GM23338 (cell line): ENCODE results near the gene SNAP25. TPM values are rescaled to one million over a fixed set of nuclear protein-coding genes. Genes with fewer than 3 reads are reported as not detected.

ENCODE experiments used
- ATAC-seq: fragments of 200-7000 bp; cut with Tn5 transposase; 3 replicates; pipeline ENCODE4 v1.9.1; 2020
- DNase-seq: peaks from one replicate; pipeline ENCODE4 v3.0.0-alpha.2; 2015; ENCODE audit warnings: low spot score
- H2AFZ ChIP-seq: fragments of 200-600 bp; sonication (generic); 2 replicates; pipeline ENCODE4 v1.8.0; 2016; ENCODE audit warnings: antibody characterized with exemption, mild to moderate bottlenecking, moderate library complexity
- H3F3A ChIP-seq: fragments of 200-600 bp; sonication (generic); replicated peaks from 2 replicates; pipeline ENCODE4 v1.8.0; 2017; ENCODE audit warnings: antibody characterized with exemption, mixed run types, low read depth
- H3K27ac ChIP-seq: fragments of 200-600 bp; sonication (generic); 2 replicates; pipeline ENCODE4 v1.6.1; 2016; ENCODE audit warnings: low read depth
- H3K27me3 ChIP-seq: fragments of 200-600 bp; sonication (generic); 2 replicates; pipeline ENCODE4 v1.8.0; 2016; ENCODE audit warnings: mild to moderate bottlenecking, mixed run types, moderate library complexity; ENCODE audit not compliant: insufficient read depth
- H3K36me3 ChIP-seq: fragments of 200-600 bp; sonication (generic); 2 replicates; pipeline ENCODE4 v1.8.0; 2016; ENCODE audit warnings: mild to moderate bottlenecking; ENCODE audit not compliant: insufficient read depth
- H3K4me1 ChIP-seq: fragments of 200-600 bp; sonication (generic); 2 replicates; pipeline ENCODE4 v1.8.0; 2016; ENCODE audit warnings: mild to moderate bottlenecking, moderate library complexity; ENCODE audit not compliant: insufficient read depth
- H3K4me2 ChIP-seq: fragments of 200-600 bp; sonication (generic); 2 replicates; pipeline ENCODE4 v1.7.1; 2017; ENCODE audit warnings: mixed run types
- H3K4me3 ChIP-seq: fragments of 200-600 bp; sonication (generic); 2 replicates; pipeline ENCODE4 v1.6.1; 2016; ENCODE audit warnings: mixed run types
- H3K79me2 ChIP-seq: fragments of 200-600 bp; sonication (generic); replicated peaks from 2 replicates; pipeline ENCODE4 v1.8.0; 2017; ENCODE audit warnings: mild to moderate bottlenecking; ENCODE audit not compliant: insufficient read depth
- H3K9me2 ChIP-seq: fragments of 200-600 bp; sonication (generic); 2 replicates; pipeline ENCODE4 v1.8.0; 2017; ENCODE audit not compliant: insufficient read depth
- H4K20me1 ChIP-seq: fragments of 200-600 bp; sonication (generic); replicated peaks from 2 replicates; pipeline ENCODE4 v1.8.0; 2017; ENCODE audit warnings: mild to moderate bottlenecking; ENCODE audit not compliant: insufficient read depth
- H3K27ac Mint-ChIP-seq: 2 replicates; pipeline ENCODE4 v1.8.0; 2020; ENCODE audit warnings: inconsistent platforms, mild to moderate bottlenecking, moderate library complexity, mixed read lengths
- H3K27me3 Mint-ChIP-seq: 3 replicates; pipeline ENCODE4 v1.8.0; 2022; ENCODE audit warnings: low read depth, mild to moderate bottlenecking, moderate library complexity, mixed read lengths, inconsistent platforms; ENCODE audit not compliant: insufficient read depth, poor library complexity
- H3K36me3 Mint-ChIP-seq: 3 replicates; pipeline ENCODE4 v1.8.0; 2021; ENCODE audit warnings: low read depth, mild to moderate bottlenecking, inconsistent platforms, moderate library complexity, mixed read lengths
- H3K4me1 Mint-ChIP-seq: 3 replicates; pipeline ENCODE4 v1.8.0; 2020; ENCODE audit warnings: mild to moderate bottlenecking, inconsistent platforms, mixed read lengths
- H3K4me3 Mint-ChIP-seq: 3 replicates; pipeline ENCODE4 v1.8.0; 2021; ENCODE audit warnings: moderate library complexity, mild to moderate bottlenecking, inconsistent platforms, mixed read lengths
- H3K9me3 Mint-ChIP-seq: 3 replicates; pipeline ENCODE4 v1.8.0; 2020; ENCODE audit warnings: moderate library complexity, mild to moderate bottlenecking, inconsistent platforms, mixed read lengths
- CREB1 ChIP-seq: fragments of 250-450 bp; sonication (Bioruptor Pico); IDR thresholded peaks from 2 replicates; pipeline ENCODE4 v1.5.0; 2020; ENCODE audit warnings: low read depth, mild to moderate bottlenecking, moderate library complexity
- ETS1 ChIP-seq: IDR thresholded peaks from 2 replicates; pipeline ENCODE4 v1.6.1; 2016; ENCODE audit warnings: antibody characterized with exemption
- EZH2phosphoT487 ChIP-seq: fragments of 200-600 bp; sonication (generic); IDR thresholded peaks from one replicate; pipeline ENCODE4 v1.8.1; 2018; ENCODE audit warnings: antibody characterized with exemption; ENCODE audit not compliant: unreplicated experiment
- JUNB ChIP-seq: IDR thresholded peaks from one replicate; pipeline ENCODE4 v1.6.1; 2016; ENCODE audit warnings: antibody characterized with exemption; ENCODE audit not compliant: unreplicated experiment
- NANOG ChIP-seq: IDR thresholded peaks from 2 replicates; pipeline ENCODE4 v1.6.1; 2016; ENCODE audit warnings: antibody characterized with exemption, borderline replicate concordance
- ZNF114 ChIP-seq: fragments of 250-450 bp; sonication (Bioruptor Pico); IDR thresholded peaks from 2 replicates; pipeline ENCODE4 v1.5.0; 2020; ENCODE audit warnings: mild to moderate bottlenecking, moderate library complexity
- polyA plus RNA-seq: library from polyadenylated mRNA; unstranded; fragments of >200 nt; fragmentation: Nextera tagmentation; extraction: Ambion mirVana; gene quantifications from 2 replicates; pipeline ENCODE4 v1.2.1, GENCODE V29; 2016
- total RNA-seq: library from RNA; depleted of rRNA; stranded (reverse); fragments of >200 nt; shearing (Covaris generic); gene quantifications from 2 replicates; pipeline ENCODE4 v1.2.3, GENCODE V29; 2014
- TF ChIP-seq, protein P1 (sequence below): fragments of 250-450 bp; sonication (Bioruptor Pico); IDR thresholded peaks from 2 replicates; pipeline ENCODE4 v1.5.0; 2020; ENCODE audit warnings: mild to moderate bottlenecking, moderate library complexity
- TF ChIP-seq, protein P2 (sequence below), 2 experiments: fragments of 200-600 bp in 1 of 2; sonication (generic) in 1 of 2; conservative IDR thresholded peaks; 2 replicates each; pipeline versions ENCODE4 v1.5.1 to v1.6.1; 2016 to 2017; ENCODE audit warnings: antibody characterized with exemption in 2 of 2, low read depth in 2 of 2, mild to moderate bottlenecking in 2 of 2, moderate library complexity in 1 of 2

SNAP25 gene
- total and polyA plus RNA-seq, 2 experiments from 2014 or later, result 0.82 to 1.3 TPM

GRCh38 chr20:10178091-10178490 lies 40.5 kb upstream of the SNAP25 start (continued):
- no peak for TF ChIP-seq ETS1
- no peak for TF ChIP-seq ZNF114 (CRISPR knock-in tag)

- DNase-seq (no peak), ATAC-seq (no peak)
- Mint-ChIP-seq H3K9me3 (no peaks in the 10 kb centered on the region), H3K27me3 (peaks cover 1% of the 10 kb centered on the region), H3K27ac (no peak overlapping the region), H3K4me3 (no peak overlapping the region), H3K36me3 (no peaks in the 10 kb centered on the region), H3K4me1 (no peaks in the 10 kb centered on the region)
- no peaks in the 10 kb centered on the region for H3K79me2 ChIP-seq
- H3K27me3 ChIP-seq, result no peaks in the 10 kb centered on the region
- H3K27ac ChIP-seq, result no peak overlapping the region
- no peaks in the 10 kb centered on the region for H3F3A ChIP-seq
- H4K20me1 ChIP-seq, result no peaks in the 10 kb centered on the region
- 0 out of 2 replicates have a peak, but pooled peaks cover 3% of the 10 kb centered on the region for H3K9me2 ChIP-seq
- H2AFZ ChIP-seq, result no peak overlapping the region
- H3K4me2 ChIP-seq, result no peak overlapping the region
- H3K4me1 ChIP-seq, result no peaks in the 10 kb centered on the region
- H3K36me3 ChIP-seq, result no peaks in the 10 kb centered on the region
- TF ChIP-seq JUNB, result no peak
- TF ChIP-seq ZNF114 (CRISPR knock-in tag), result no peak
- no peak for TF ChIP-seq ETS1
- no peak for TF ChIP-seq CREB1 (CRISPR knock-in tag)
- no peak for TF ChIP-seq EZH2phosphoT487
- TF ChIP-seq, protein P1, sequence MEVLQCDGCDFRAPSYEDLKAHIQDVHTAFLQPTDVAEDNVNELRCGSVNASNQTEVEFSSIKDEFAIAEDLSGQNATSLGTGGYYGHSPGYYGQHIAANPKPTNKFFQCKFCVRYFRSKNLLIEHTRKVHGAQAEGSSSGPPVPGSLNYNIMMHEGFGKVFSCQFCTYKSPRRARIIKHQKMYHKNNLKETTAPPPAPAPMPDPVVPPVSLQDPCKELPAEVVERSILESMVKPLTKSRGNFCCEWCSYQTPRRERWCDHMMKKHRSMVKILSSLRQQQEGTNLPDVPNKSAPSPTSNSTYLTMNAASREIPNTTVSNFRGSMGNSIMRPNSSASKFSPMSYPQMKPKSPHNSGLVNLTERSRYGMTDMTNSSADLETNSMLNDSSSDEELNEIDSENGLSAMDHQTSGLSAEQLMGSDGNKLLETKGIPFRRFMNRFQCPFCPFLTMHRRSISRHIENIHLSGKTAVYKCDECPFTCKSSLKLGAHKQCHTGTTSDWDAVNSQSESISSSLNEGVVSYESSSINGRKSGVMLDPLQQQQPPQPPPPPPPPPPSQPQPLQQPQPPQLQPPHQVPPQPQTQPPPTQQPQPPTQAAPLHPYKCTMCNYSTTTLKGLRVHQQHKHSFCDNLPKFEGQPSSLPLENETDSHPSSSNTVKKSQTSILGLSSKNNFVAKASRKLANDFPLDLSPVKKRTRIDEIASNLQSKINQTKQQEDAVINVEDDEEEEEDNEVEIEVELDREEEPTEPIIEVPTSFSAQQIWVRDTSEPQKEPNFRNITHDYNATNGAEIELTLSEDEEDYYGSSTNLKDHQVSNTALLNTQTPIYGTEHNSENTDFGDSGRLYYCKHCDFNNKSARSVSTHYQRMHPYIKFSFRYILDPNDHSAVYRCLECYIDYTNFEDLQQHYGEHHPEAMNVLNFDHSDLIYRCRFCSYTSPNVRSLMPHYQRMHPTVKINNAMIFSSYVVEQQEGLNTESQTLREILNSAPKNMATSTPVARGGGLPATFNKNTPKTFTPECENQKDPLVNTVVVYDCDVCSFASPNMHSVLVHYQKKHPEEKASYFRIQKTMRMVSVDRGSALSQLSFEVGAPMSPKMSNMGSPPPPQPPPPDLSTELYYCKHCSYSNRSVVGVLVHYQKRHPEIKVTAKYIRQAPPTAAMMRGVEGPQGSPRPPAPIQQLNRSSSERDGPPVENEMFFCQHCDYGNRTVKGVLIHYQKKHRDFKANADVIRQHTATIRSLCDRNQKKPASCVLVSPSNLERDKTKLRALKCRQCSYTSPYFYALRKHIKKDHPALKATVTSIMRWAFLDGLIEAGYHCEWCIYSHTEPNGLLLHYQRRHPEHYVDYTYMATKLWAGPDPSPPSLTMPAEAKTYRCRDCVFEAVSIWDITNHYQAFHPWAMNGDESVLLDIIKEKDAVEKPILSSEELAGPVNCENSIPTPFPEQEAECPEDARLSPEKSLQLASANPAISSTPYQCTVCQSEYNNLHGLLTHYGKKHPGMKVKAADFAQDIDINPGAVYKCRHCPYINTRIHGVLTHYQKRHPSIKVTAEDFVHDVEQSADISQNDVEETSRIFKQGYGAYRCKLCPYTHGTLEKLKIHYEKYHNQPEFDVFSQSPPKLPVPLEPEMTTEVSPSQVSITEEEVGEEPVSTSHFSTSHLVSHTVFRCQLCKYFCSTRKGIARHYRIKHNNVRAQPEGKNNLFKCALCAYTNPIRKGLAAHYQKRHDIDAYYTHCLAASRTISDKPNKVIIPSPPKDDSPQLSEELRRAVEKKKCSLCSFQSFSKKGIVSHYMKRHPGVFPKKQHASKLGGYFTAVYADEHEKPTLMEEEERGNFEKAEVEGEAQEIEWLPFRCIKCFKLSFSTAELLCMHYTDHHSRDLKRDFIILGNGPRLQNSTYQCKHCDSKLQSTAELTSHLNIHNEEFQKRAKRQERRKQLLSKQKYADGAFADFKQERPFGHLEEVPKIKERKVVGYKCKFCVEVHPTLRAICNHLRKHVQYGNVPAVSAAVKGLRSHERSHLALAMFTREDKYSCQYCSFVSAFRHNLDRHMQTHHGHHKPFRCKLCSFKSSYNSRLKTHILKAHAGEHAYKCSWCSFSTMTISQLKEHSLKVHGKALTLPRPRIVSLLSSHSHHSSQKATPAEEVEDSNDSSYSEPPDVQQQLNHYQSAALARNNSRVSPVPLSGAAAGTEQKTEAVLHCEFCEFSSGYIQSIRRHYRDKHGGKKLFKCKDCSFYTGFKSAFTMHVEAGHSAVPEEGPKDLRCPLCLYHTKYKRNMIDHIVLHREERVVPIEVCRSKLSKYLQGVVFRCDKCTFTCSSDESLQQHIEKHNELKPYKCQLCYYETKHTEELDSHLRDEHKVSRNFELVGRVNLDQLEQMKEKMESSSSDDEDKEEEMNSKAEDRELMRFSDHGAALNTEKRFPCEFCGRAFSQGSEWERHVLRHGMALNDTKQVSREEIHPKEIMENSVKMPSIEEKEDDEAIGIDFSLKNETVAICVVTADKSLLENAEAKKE (CRISPR knock-in tag), result no peak
- TF ChIP-seq NANOG, result no peak
- TF ChIP-seq, protein P2, sequence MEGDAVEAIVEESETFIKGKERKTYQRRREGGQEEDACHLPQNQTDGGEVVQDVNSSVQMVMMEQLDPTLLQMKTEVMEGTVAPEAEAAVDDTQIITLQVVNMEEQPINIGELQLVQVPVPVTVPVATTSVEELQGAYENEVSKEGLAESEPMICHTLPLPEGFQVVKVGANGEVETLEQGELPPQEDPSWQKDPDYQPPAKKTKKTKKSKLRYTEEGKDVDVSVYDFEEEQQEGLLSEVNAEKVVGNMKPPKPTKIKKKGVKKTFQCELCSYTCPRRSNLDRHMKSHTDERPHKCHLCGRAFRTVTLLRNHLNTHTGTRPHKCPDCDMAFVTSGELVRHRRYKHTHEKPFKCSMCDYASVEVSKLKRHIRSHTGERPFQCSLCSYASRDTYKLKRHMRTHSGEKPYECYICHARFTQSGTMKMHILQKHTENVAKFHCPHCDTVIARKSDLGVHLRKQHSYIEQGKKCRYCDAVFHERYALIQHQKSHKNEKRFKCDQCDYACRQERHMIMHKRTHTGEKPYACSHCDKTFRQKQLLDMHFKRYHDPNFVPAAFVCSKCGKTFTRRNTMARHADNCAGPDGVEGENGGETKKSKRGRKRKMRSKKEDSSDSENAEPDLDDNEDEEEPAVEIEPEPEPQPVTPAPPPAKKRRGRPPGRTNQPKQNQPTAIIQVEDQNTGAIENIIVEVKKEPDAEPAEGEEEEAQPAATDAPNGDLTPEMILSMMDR (conservative IDR thresholded peaks at IDR 0.05; ENCODE audit: low read depth in 2 of 2), result no peak
- H3K4me3 ChIP-seq, result no peak overlapping the region
Observed at GRCh38 chr20:10178727-10179313, 39.8 kb upstream of the SNAP25 start.
